GM18519 (cell line): ENCODE measurements around the gene CCDC63.
A peak's percentile ranks its signal among the peaks of the same experiment; 100 is the strongest.

ENCODE experiments used
- ATAC-seq: cut with Tn5 transposase; IDR thresholded peaks from one replicate; pipeline ENCODE4 v1.9.1; 2021; ENCODE audit warnings: mild to moderate bottlenecking, moderate library complexity; ENCODE audit not compliant: unreplicated experiment, low FRiP score

The CCDC63 gene

GRCh38 chr12:110880651-110881050 is 33.9 kb downstream of the CCDC63 start:
- ATAC-seq = no peak

GRCh38 chr12:110883251-110883650 is 36.5 kb downstream of the CCDC63 start:
- no peak for ATAC-seq

GRCh38 chr12:110885152-110885840 is 38.5 kb downstream of the CCDC63 start:
- no peak for ATAC-seq

- no peak for ATAC-seq
Measured at GRCh38 chr12:110888256-110888991, 41.6 kb downstream of the CCDC63 start.

GRCh38 chr12:110889361-110889760 is 42.6 kb downstream of the CCDC63 start:
- no peak for ATAC-seq

GRCh38 chr12:110893956-110894355 is 47.2 kb downstream of the CCDC63 start:
- no peak for ATAC-seq

- no peak for ATAC-seq
Measured at GRCh38 chr12:110896559-110896958, 49.8 kb downstream of the CCDC63 start.

- no peak for ATAC-seq
Measured at GRCh38 chr12:110901401-110901800, 54.6 kb downstream of the CCDC63 start.

GRCh38 chr12:110903511-110903910 is 56.7 kb downstream of the CCDC63 start:
- no peak for ATAC-seq

GRCh38 chr12:110906083-110906482 is 59.3 kb downstream of the CCDC63 start:
- no peak for ATAC-seq

GRCh38 chr12:110906516-110906915 is 59.7 kb downstream of the CCDC63 start:
- ATAC-seq = no peak

- ATAC-seq = no peak
Measured at GRCh38 chr12:110906985-110907384, 60.2 kb downstream of the CCDC63 start.

- no peak for ATAC-seq
Measured at GRCh38 chr12:110907583-110907982, 60.8 kb downstream of the CCDC63 start.

GRCh38 chr12:110908377-110909152 is 61.8 kb downstream of the CCDC63 start:
- no peak for ATAC-seq

- no peak for ATAC-seq
Measured at GRCh38 chr12:110912263-110912662, 65.5 kb downstream of the CCDC63 start.

GRCh38 chr12:110913119-110914056 is 66.6 kb downstream of the CCDC63 start:
- peak; percentile 93 for ATAC-seq

- no peak for ATAC-seq
Measured at GRCh38 chr12:110916295-110916875, 69.6 kb downstream of the CCDC63 start.

GRCh38 chr12:110917467-110917866 is 70.7 kb downstream of the CCDC63 start:
- no peak for ATAC-seq

GRCh38 chr12:110917961-110918360 is 71.2 kb downstream of the CCDC63 start:
- ATAC-seq = no peak

- ATAC-seq = no peak
Measured at GRCh38 chr12:110919720-110920119, 72.9 kb downstream of the CCDC63 start.
